Measurements from ENCODE around the gene PODXL.
"Not testable (repeated sequence)": the region's sequence is repeated elsewhere in the genome, so short reads cannot be mapped to it uniquely, and the experiment has no call there.

The PODXL gene

GRCh38 chr7:131522325-131522930 lies 34.0 kb downstream of the PODXL start:
- DNase-seq, result no peak
- Histone ChIP-seq H3K4me3 (ENCODE audit: low read depth, low read length) (no peak overlapping the region), H3K27me3 (ENCODE audit: insufficient read depth, low read depth, severe bottlenecking) (no peaks in the 10 kb centered on the region), H3K9me3 (ENCODE audit: severe bottlenecking) (no peaks in the 10 kb centered on the region), H3K27ac (no peak overlapping the region), H3K36me3 (no peaks in the 10 kb centered on the region)
- TF ChIP-seq CTCF (IDR thresholded peaks at IDR 0.05; ENCODE audit: low read depth, low read length), result no peak

- Histone ChIP-seq H3K9me3 (ENCODE audit: severe bottlenecking) (no peaks in the 10 kb centered on the region), H3K36me3 (no peaks in the 10 kb centered on the region), H3K4me3 (ENCODE audit: low read depth, low read length) (no peak overlapping the region), H3K27me3 (ENCODE audit: insufficient read depth, low read depth, severe bottlenecking) (no peaks in the 10 kb centered on the region), H3K27ac (no peak overlapping the region)
- no peak for TF ChIP-seq CTCF (IDR thresholded peaks at IDR 0.05; ENCODE audit: low read depth, low read length)
- no peak for DNase-seq
These were observed 34.7 kb downstream of the PODXL start for GRCh38 chr7:131521651-131522163.

- Histone ChIP-seq H3K27ac (no peak overlapping the region), H3K36me3 (no peaks in the 10 kb centered on the region), H3K4me3 (ENCODE audit: low read depth, low read length) (no peak overlapping the region), H3K9me3 (ENCODE audit: severe bottlenecking) (no peaks in the 10 kb centered on the region), H3K27me3 (ENCODE audit: insufficient read depth, low read depth, severe bottlenecking) (no peaks in the 10 kb centered on the region)
- no peak for TF ChIP-seq CTCF (IDR thresholded peaks at IDR 0.05; ENCODE audit: low read depth, low read length)
- no peak for DNase-seq
These were observed 37.8 kb downstream of the PODXL start for GRCh38 chr7:131518626-131519025.

- Histone ChIP-seq H3K27me3 (ENCODE audit: insufficient read depth, low read depth, severe bottlenecking) (no peaks in the 10 kb centered on the region), H3K9me3 (ENCODE audit: severe bottlenecking) (no peaks in the 10 kb centered on the region), H3K27ac (no peak overlapping the region), H3K4me3 (ENCODE audit: low read depth, low read length) (no peak overlapping the region), H3K36me3 (no peaks in the 10 kb centered on the region)
- TF ChIP-seq CTCF (IDR thresholded peaks at IDR 0.05; ENCODE audit: low read depth, low read length), result no peak
- DNase-seq, result no peak
These were observed 39.1 kb downstream of the PODXL start for GRCh38 chr7:131517218-131517923.

GRCh38 chr7:131515471-131515870 lies 41.0 kb downstream of the PODXL start:
- H3K4me3 ChIP-seq (ENCODE audit: low read depth, low read length); H3K9me3 ChIP-seq (ENCODE audit: severe bottlenecking); H3K27ac ChIP-seq; H3K36me3 ChIP-seq; H3K27me3 ChIP-seq (ENCODE audit: insufficient read depth, low read depth, severe bottlenecking); DNase-seq: not testable (repeated sequence)

GRCh38 chr7:131513245-131514061 lies 43.0 kb downstream of the PODXL start:
- no peaks in the 10 kb centered on the region for H3K27me3 ChIP-seq (ENCODE audit: insufficient read depth, low read depth, severe bottlenecking)
- H3K4me3 ChIP-seq (ENCODE audit: low read depth, low read length), result no peak overlapping the region
- no peaks in the 10 kb centered on the region for H3K9me3 ChIP-seq (ENCODE audit: severe bottlenecking)
- H3K36me3 ChIP-seq, result peaks cover 24% of the 10 kb centered on the region
- TF ChIP-seq CTCF (IDR thresholded peaks at IDR 0.05; ENCODE audit: low read depth, low read length), result peak; percentile 99
- H3K27ac ChIP-seq, result no peak overlapping the region
- peak; percentile 82 for DNase-seq

All from WERI-Rb-1 (cell line).